GM12892 (cell line): ENCODE results near the gene PEMT.
"Not testable (repeated sequence)": the region's sequence is repeated elsewhere in the genome, so short reads cannot be mapped to it uniquely, and the experiment has no call there.

Experiments
- DNase-seq: peaks from one replicate; pipeline ENCODE4 v3.0.0; 2011; ENCODE audit not compliant: insufficient read length
- FAIRE-seq: peaks from 2 replicates; lab custom pipeline; 2011; peaks lifted over from hg19 to GRCh38; lab: Jason Lieb, UNC
- POLR2A ChIP-seq: IDR thresholded peaks from 2 replicates; pipeline ENCODE4 v1.6.1; 2011; ENCODE audit warnings: low read depth, low read length, control low read depth
- POLR2AphosphoS5 ChIP-seq: IDR thresholded peaks from 2 replicates; pipeline ENCODE4 v1.6.1; 2011; ENCODE audit warnings: low read depth, low read length, control low read depth
- TAF1 ChIP-seq: IDR thresholded peaks from 2 replicates; pipeline ENCODE4 v1.6.1; 2011; ENCODE audit warnings: low read depth, mild to moderate bottlenecking, control low read depth, low read length, borderline replicate concordance

Gene PEMT

DNA sequence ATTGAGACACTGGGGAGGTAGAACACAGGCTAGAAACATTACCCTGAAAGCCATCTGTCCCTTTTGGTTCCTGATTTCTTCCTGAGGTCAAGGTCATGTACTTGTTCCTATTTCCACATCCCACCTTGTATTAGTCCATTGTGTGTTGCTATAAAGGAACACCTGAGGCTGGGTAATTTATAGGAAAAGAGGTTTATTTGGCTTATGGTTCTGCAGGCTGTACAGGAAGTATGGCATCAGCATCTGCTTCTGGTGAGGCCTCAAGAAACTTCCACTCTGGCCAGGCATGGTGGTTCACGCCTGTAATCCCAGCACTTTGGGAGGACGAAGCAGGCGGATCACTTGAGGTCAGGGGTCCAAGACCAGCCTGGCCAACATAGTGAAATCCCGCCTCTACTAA lies 122.2 kb downstream of the PEMT start:
- FAIRE-seq: no peak
- no peak for TF ChIP-seq TAF1
- no peak for TF ChIP-seq POLR2A
- no peak for TF ChIP-seq POLR2AphosphoS5
- no peak for DNase-seq

DNA sequence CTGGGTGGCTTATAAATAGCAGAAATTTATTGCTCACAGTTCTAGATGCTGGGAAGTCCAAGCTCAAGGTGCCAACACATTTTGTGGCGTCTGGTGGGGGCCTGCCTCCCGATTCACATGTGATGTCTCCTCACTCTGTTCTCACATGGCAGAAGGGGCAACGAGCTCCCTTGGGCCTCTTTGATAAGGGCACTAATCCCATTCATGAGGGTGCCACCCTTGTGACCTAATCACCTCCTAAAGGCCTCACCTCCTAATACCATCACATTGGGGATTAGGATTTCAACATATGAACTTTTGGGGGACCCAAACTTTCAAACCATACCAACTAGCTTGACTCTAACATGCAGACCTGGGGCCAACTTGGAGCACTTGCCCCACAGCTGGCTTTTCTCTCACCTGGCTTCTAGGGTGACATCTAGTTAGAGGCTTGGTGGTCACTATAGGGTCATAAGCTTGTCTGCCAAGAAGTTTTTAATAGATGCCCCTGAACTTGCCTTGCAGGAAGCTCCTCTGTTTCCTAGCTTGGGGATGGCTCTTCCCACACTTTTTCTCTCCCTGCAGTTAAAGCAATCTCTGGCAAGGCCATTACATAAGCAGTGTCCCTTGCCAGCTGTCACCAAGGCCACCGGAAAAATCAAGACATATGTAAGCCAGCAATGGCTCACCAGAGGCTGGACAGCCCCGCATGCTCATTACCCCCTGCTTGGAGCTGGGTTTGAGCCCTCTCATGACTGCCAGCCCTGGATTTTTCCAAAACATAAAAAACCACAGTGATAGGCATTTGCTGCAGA lies 123.1 kb downstream of the PEMT start:
- TF ChIP-seq TAF1 (no peak), POLR2AphosphoS5 (no peak), POLR2A (no peak)
- FAIRE-seq (no peak), DNase-seq (no peak)

DNA sequence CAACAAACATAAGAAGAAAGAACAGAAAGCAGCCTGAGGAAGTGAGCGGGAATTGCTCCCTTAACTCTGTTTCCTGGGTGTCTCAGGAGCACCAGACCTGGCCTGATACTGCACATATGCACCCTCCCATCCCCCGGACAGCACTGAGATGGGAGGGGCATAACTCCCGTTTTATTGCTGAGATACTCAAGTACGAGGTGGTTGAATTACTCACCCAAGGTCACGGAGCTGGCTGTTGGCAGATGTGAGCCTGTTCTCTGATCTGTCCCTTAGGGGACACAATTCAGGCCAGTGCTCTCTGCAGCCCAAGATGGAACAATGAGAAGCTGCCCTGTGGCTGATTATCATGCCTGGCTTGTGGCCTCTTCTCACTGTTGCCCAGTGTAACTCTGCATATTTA lies 123.8 kb downstream of the PEMT start:
- FAIRE-seq: no peak
- DNase-seq: no peak
- TF ChIP-seq POLR2A: no peak
- TF ChIP-seq POLR2AphosphoS5: no peak
- no peak for TF ChIP-seq TAF1

DNA sequence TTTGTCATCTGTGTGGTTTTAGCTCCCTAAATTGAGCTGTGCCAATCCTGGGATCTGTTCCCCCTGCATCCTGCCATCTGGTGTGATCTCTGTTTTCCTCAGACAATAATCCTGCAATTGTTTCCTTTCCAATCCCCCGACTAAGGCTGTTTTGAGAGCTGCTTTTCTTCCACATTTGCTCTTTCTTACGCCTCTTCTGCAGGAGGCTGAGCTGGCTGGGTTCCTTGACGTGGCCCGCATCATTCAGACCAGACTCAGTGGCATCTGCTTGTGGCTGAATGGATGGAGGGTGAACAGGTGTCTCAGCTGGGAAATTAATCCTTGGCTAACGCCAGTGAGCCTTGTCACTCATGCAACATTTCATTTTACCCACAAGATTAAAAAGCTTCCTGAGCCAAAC lies 124.5 kb downstream of the PEMT start:
- TF ChIP-seq TAF1 (no peak), POLR2A (no peak), POLR2AphosphoS5 (no peak)
- no peak for FAIRE-seq
- no peak for DNase-seq

DNA sequence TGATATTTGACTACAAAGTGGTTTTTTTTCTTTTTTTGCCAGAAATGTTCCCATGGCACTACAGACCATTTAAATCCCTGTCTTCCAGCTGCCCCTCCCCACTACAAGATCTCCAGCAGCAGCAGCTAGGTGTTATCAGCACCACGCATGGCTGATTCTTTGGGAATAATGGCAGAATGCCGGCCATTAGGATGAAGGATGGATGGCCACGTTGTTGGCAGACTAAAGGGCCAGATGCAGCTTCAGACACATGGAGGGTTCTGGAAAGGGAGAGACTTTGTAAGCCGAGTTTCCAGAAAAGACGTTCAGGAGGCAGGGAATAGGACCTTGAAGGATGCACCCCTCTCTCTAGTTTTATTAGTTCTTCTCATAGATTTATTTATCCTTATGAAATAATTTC lies 125.0 kb downstream of the PEMT start:
- FAIRE-seq: no peak
- TF ChIP-seq POLR2A (no peak), TAF1 (no peak), POLR2AphosphoS5 (no peak)
- DNase-seq: no peak

DNA sequence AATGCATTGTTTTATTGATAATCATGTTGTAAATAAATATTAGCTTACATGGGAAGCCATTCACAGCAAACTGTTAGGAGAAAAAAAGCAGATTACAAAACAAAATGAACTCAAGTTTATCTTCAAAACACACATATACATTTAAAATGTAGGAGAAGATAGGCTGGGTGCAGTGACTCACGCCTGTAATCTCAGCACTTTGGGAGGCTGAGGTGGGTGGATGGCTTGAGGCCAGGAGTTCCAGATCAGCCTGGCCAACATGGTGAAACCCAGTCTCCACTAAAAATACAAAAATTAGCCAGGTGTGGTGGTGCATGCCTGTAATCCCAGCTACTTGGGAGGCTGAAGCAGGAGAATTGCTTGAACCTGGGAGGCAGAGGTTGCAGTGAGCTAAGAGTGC lies 125.6 kb downstream of the PEMT start:
- DNase-seq, FAIRE-seq: not testable (repeated sequence)

DNA sequence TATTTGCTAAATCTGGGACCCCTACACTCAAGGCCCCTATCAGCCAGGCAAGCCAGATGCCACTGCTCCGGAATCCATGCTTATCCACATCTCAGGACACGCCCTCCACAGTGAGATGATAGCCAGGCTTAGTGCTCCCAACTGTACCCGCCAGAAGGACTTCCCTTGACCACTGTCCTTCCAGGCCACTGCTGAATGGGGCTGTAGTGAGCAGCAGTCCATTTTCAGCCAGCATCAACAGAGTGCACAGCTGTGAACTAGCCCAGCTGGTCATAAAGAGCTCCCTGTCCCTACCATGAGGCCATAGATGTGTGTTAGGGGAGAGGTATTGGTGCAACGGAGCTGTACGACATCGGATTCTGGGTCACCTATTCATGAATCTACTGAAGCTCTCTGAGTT lies 127.7 kb downstream of the PEMT start:
- TF ChIP-seq TAF1 (no peak), POLR2A (no peak), POLR2AphosphoS5 (no peak)
- DNase-seq (no peak), FAIRE-seq (no peak)

DNA sequence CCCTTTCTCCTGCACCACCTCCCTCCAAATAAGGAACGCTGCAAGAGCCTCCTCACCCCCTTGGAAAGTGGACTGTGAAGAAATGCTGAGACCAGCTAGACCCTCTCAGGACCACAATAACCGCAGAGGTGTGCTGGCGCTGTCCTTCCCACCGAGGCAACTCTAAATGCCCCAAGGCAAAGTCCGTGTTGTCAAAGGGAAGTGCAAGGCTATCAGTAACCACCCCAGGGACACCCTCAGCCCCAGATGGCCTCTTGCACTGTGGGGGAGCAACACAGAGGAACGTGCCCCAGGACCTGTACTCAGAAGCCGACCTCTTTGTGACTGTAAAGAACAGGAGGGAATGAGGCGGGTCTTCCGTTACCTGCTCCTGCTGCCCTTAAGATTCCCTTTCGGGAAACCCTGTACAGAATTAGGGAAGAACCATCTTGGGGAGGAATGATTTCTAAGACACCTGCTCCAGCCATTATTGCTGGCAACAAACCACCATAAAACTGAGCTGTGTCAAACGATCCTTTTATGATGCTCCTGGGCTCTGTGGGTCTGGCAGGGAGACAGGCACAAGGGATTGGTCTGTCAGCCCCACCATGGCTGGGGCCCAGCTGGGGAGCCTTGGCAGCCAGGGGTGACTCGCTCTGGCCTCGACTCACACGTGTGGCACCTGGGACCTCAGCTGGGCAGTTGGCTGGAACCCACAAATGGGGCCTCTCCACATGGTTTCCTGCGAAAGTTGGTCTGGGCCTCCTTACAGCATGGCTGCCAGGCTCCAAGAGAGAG lies 129.3 kb downstream of the PEMT start:
- DNase-seq (no peak), FAIRE-seq (no peak)
- TF ChIP-seq POLR2AphosphoS5: no peak
- TF ChIP-seq TAF1: no peak
- no peak for TF ChIP-seq POLR2A

DNA sequence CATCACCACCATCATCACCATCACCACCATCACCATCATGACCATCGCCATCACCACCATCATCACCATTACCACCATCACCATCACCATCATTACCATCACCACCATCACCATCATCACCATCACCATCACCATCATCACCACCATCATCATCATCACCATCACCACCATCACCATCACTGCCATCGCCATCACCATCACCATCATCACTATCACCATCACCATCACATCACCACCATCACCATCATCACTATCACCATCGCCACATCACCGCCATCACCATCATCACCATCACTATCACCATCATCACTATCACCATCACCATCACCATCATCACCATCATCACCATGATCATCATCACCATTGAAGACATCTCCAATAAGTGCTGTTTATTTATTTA lies 131.5 kb downstream of the PEMT start:
- no peak for TF ChIP-seq POLR2A
- TF ChIP-seq TAF1: no peak
- TF ChIP-seq POLR2AphosphoS5: no peak
- FAIRE-seq (no peak), DNase-seq (no peak)

DNA sequence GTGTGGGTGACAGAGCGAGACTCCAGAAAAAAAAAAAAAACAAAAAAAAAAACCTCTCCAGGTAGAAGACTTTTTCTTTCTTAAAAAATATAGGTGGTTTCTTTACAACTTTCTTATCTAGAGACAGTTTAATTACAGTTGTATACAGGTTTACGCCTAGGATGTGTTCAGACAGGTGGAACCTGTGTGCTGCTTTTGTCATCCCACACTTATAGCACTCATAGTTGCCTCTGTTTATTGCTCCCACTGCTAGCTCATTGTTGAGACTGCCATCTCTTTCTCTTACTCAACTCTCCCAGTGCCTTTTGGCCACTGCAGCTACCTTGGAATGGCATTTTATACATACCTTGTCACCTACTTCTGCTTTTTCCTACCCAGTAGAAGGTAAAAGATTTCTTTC lies 133.8 kb downstream of the PEMT start:
- FAIRE-seq (no peak), DNase-seq (no peak)
- no peak for TF ChIP-seq TAF1
- no peak for TF ChIP-seq POLR2A
- TF ChIP-seq POLR2AphosphoS5: no peak

DNA sequence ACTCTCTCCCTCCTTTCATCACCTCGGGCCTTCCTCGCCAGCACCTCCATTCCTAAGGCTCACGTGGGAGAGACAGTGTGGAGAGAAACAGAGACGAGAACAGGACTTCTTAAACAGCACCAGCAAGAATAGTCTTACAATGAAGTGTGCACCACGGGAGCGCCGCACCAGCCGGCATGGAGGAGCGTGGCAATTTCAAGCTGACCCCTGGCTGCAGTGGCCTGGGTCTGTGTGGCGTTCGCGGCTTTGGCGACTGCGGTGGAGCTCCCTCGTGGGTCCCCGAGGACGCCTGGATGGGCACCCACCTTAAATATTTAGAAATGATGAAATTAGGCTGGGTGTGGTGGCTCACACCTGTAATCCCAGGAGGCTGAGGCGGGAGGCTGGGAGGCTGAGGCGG lies 135.3 kb downstream of the PEMT start:
- FAIRE-seq: no peak
- no peak for TF ChIP-seq POLR2A
- TF ChIP-seq TAF1: no peak
- no peak for TF ChIP-seq POLR2AphosphoS5
- no peak for DNase-seq
